ENCODE data around the gene MKRN1. TPM values are rescaled to one million over a fixed set of nuclear protein-coding genes. Genes with fewer than 3 reads are reported as not detected.

MKRN1 gene
- total RNA-seq, 1 experiment from 2014 or later, result 121 TPM

- ChIA-PET POLR2A (interaction anchor here (0.6 kb wide), 1 partner anchor 342 kb away, joined by 6 read pairs; no protein-coding TSS in a partner anchor), CTCF (interaction anchor here (0.6 to 1.3 kb wide), 2 partner anchors 45 to 106 kb away, joined by 3 to 4 read pairs; no protein-coding TSS in a partner anchor)
- no peak overlapping the region for H3K4me3 Mint-ChIP-seq
- no peaks in the 10 kb centered on the region for H3K36me3 Mint-ChIP-seq
- ATAC-seq (no peak), DNase-seq (ENCODE audit: low spot score) (no peak)
- no peak overlapping the region for H3K27ac Mint-ChIP-seq
- H3K27me3 Mint-ChIP-seq (ENCODE audit: low read depth), result no peaks in the 10 kb centered on the region
- H3K4me1 Mint-ChIP-seq, result peaks cover 31% of the 10 kb centered on the region
- no peaks in the 10 kb centered on the region for H3K9me3 Mint-ChIP-seq
- TF ChIP-seq AFF4 (CRISPR knock-in tag; IDR thresholded peaks at IDR 0.05; ENCODE audit: borderline replicate concordance), result no peak
- TF ChIP-seq MXD4 (CRISPR knock-in tag; IDR thresholded peaks at IDR 0.05; ENCODE audit: borderline replicate concordance), result no peak
- TF ChIP-seq ZBTB43 (CRISPR knock-in tag; IDR thresholded peaks at IDR 0.05), result no peak
- no peak for TF ChIP-seq EMX1 (CRISPR knock-in tag; IDR thresholded peaks at IDR 0.05)
- TF ChIP-seq ATF1 (CRISPR knock-in tag; IDR thresholded peaks at IDR 0.05), result no peak
- no peak for TF ChIP-seq ATF3 (CRISPR knock-in tag; conservative IDR thresholded peaks at IDR 0.05)
- no peak for TF ChIP-seq GRHL2 (CRISPR knock-in tag; IDR thresholded peaks at IDR 0.05; ENCODE audit: insufficient replicate concordance, severe bottlenecking)
These were observed 9.7 kb upstream of the MKRN1 start for GRCh38 chr7:140489026-140489359.

- ChIA-PET CTCF (interaction anchor here (1.2 to 1.5 kb wide), 5 partner anchors 9 to 168 kb away, joined by 3 to 4 read pairs (median 4); no protein-coding TSS in a partner anchor), POLR2A (no interaction called here)
- 0 out of 2 replicates have a peak overlapping the region, but pooled peaks have one; percentile 2 for H3K4me3 Mint-ChIP-seq
- H3K27me3 Mint-ChIP-seq (ENCODE audit: low read depth), result no peaks in the 10 kb centered on the region
- no peaks in the 10 kb centered on the region for H3K9me3 Mint-ChIP-seq
- H3K27ac Mint-ChIP-seq, result peak overlapping the region; percentile 91
- no peaks in the 10 kb centered on the region for H3K36me3 Mint-ChIP-seq
- peaks cover 46% of the 10 kb centered on the region for H3K4me1 Mint-ChIP-seq
- TF ChIP-seq CREB1 (CRISPR knock-in tag; IDR thresholded peaks at IDR 0.05), result no peak
- no peak for TF ChIP-seq CBFB (CRISPR knock-in tag; IDR thresholded peaks at IDR 0.05; ENCODE audit: low read depth)
- TF ChIP-seq E2F1 (CRISPR knock-in tag; IDR thresholded peaks at IDR 0.05), result no peak
- no peak for TF ChIP-seq ZNF416 (CRISPR knock-in tag; IDR thresholded peaks at IDR 0.05)
- TF ChIP-seq ZSCAN18 (CRISPR knock-in tag; IDR thresholded peaks at IDR 0.05), result no peak
- peak; percentile 86 for TF ChIP-seq NFE2L1 (CRISPR knock-in tag; IDR thresholded peaks at IDR 0.05)
- peak; percentile 36 for ATAC-seq
- no peak for DNase-seq (ENCODE audit: low spot score)
These were observed 6.4 kb upstream of the MKRN1 start for GRCh38 chr7:140485500-140486265.
